RWPE1 (cell line): Measurements from ENCODE around the gene PRR20B.
"Not testable (repeated sequence)": the region's sequence is repeated elsewhere in the genome, so short reads cannot be mapped to it uniquely, and the experiment has no call there.

Experiments used
- CTCF ChIA-PET: fragments of 350-600 bp; sonication (Branson Sonifier 250); formaldehyde crosslinking; extraction: SDS; loops from one replicate; lab custom pipeline; 2021; lab: Yijun Ruan, JAX
- POLR2A ChIA-PET: fragments of 400-600 bp; formaldehyde crosslinking; extraction: SDS; loops from one replicate; lab custom pipeline; 2020; ENCODE audit warnings: antibody characterized with exemption; ENCODE audit not compliant: low non-redundant PET; lab: Yijun Ruan, JAX
- DNase-seq: peaks from one replicate; pipeline ENCODE4 v3.0.0; 2012; ENCODE audit warnings: low spot score
- H3K27ac ChIP-seq: fragments of 450-650 bp; 2 replicates; pipeline ENCODE4 v1.5.1; 2017
- CTCF ChIP-seq: fragments of 450-650 bp; conservative IDR thresholded peaks from 2 replicates; pipeline ENCODE4 v1.5.1; 2017; ENCODE audit warnings: low read depth, mild to moderate bottlenecking

The PRR20B gene

GRCh38 chr13:57153761-57154160 is 6.5 kb downstream of the PRR20B start, which contains the start of gene PRR20C:
PRR20C (plus strand) TSS chr13:57154061; CDS start chr13:57154448, 387 bp downstream.
- POLR2A ChIA-PET, DNase-seq, CTCF ChIA-PET, H3K27ac ChIP-seq: not testable (repeated sequence)

- DNase-seq, H3K27ac ChIP-seq, CTCF ChIA-PET, POLR2A ChIA-PET: not testable (repeated sequence)
Measured at GRCh38 chr13:57160332-57160731, 13.0 kb downstream of the PRR20B start, which contains the start of gene PRR20D. PRR20D (plus strand) TSS chr13:57160632; CDS start chr13:57161019, 387 bp downstream.

DNA sequence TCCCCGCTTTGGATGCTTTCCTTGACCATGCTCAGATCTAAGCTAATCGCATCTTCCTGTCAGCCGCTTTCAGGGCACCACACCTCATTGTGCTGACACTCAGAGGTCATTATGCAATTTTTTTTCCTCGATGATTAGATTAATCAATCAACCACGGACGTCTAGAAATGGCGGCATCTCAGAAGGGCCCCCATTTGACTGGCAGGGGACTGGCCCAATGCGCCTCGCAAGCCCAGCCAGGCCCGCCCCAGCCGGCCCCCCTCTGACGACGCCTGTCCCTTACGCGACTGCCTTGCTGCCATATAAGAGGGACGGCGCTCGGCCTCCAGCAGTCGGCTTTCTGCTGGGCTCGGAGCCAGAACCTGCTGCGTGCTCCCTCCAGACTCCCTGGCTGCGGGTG is 19.6 kb downstream of the PRR20B start, which contains the start of gene PRR20E:
PRR20E (plus strand) TSS at position 301 of the 400 bp plus-strand sequence. CDS start 387 bp downstream, outside the sequence.
- CTCF ChIA-PET, DNase-seq, POLR2A ChIA-PET, H3K27ac ChIP-seq: not testable (repeated sequence)

- CTCF ChIA-PET = no interaction called here
- POLR2A ChIA-PET = no interaction called here
- H3K27ac ChIP-seq = no peak overlapping the region
- TF ChIP-seq CTCF = no peak
- no peak for DNase-seq
Measured at GRCh38 chr13:57191667-57192066, 44.4 kb downstream of the PRR20B start.
